HG03354 (cell line): ENCODE measurements around the gene ADAMTS16.

Experiments
- ATAC-seq: cut with Tn5 transposase; IDR thresholded peaks from one replicate; pipeline ENCODE4 v1.9.1; 2021; ENCODE audit warnings: mild to moderate bottlenecking; ENCODE audit not compliant: unreplicated experiment, poor library complexity, severe bottlenecking

The ADAMTS16 gene

GRCh38 chr5:5219541-5219940 lies 79.4 kb downstream of the ADAMTS16 start:
- no peak for ATAC-seq

GRCh38 chr5:5220901-5221631 lies 80.9 kb downstream of the ADAMTS16 start:
- no peak for ATAC-seq

- ATAC-seq, result no peak
Observed at GRCh38 chr5:5221724-5222123, 81.6 kb downstream of the ADAMTS16 start.

GRCh38 chr5:5231576-5231975 lies 91.4 kb downstream of the ADAMTS16 start:
- no peak for ATAC-seq

GRCh38 chr5:5234912-5235311 lies 94.8 kb downstream of the ADAMTS16 start:
- no peak for ATAC-seq

- no peak for ATAC-seq
Observed at GRCh38 chr5:5235685-5236084, 95.6 kb downstream of the ADAMTS16 start.

GRCh38 chr5:5239191-5239590 lies 99.1 kb downstream of the ADAMTS16 start:
- no peak for ATAC-seq

GRCh38 chr5:5240234-5240633 lies 100.1 kb downstream of the ADAMTS16 start:
- ATAC-seq, result no peak

GRCh38 chr5:5242056-5242455 lies 101.9 kb downstream of the ADAMTS16 start:
- no peak for ATAC-seq

GRCh38 chr5:5246736-5247135 lies 106.6 kb downstream of the ADAMTS16 start:
- no peak for ATAC-seq

- no peak for ATAC-seq
Observed at GRCh38 chr5:5250758-5251157, 110.6 kb downstream of the ADAMTS16 start.

- ATAC-seq, result no peak
Observed at GRCh38 chr5:5252106-5252505, 112.0 kb downstream of the ADAMTS16 start.

GRCh38 chr5:5257353-5257752 lies 117.2 kb downstream of the ADAMTS16 start:
- no peak for ATAC-seq

GRCh38 chr5:5258564-5258963 lies 118.4 kb downstream of the ADAMTS16 start:
- no peak for ATAC-seq

GRCh38 chr5:5264727-5265126 lies 124.6 kb downstream of the ADAMTS16 start:
- ATAC-seq, result no peak

- ATAC-seq, result no peak
Observed at GRCh38 chr5:5266297-5266696, 126.2 kb downstream of the ADAMTS16 start.

GRCh38 chr5:5270161-5270560 lies 130.0 kb downstream of the ADAMTS16 start:
- no peak for ATAC-seq

GRCh38 chr5:5270958-5271785 lies 131.0 kb downstream of the ADAMTS16 start:
- ATAC-seq, result no peak

- no peak for ATAC-seq
Observed at GRCh38 chr5:5271786-5272321, 131.7 kb downstream of the ADAMTS16 start.

GRCh38 chr5:5273398-5273797 lies 133.3 kb downstream of the ADAMTS16 start:
- ATAC-seq, result no peak

- no peak for ATAC-seq
Observed at GRCh38 chr5:5273976-5274375, 133.8 kb downstream of the ADAMTS16 start.
